Endothelial cell of umbilical vein (primary cell): ENCODE measurements around the gene ZNF70. TPM values are rescaled to one million over a fixed set of nuclear protein-coding genes. Genes with fewer than 3 reads are reported as not detected.
A peak's percentile ranks its signal among the peaks of the same experiment; 100 is the strongest.

Source experiments
- BruUV-seq: library from RNA; stranded (reverse); fragments of 400-500 nt; replicated peaks from 2 replicates; lab custom pipeline; 2021; lab: Mats Ljungman, UMichigan
- CTCF ChIA-PET: fragments of 300-600, 350-600 bp; sonication (Branson Sonifier 250); formaldehyde crosslinking; loops from one replicate; lab custom pipeline; 2021; ENCODE audit warnings: antibody characterized with exemption, inconsistent platforms; lab: Charles Lee
- POLR2A ChIA-PET: fragments of 300-600, 350-600 bp; sonication (Branson Sonifier 250); formaldehyde crosslinking; loops from one replicate; lab custom pipeline; 2021; ENCODE audit warnings: antibody characterized with exemption, inconsistent platforms; lab: Charles Lee
- DNase-seq: peaks from one replicate; pipeline ENCODE4 v3.0.0-alpha.2; 2011; ENCODE audit warnings: low read depth, low spot score
- FAIRE-seq: peaks from 2 replicates; lab custom pipeline; 2011; peaks lifted over from hg19 to GRCh38; lab: Jason Lieb, UNC
- H2AFZ ChIP-seq: 2 replicates; pipeline ENCODE4 v1.6.0; 2012; ENCODE audit warnings: low read depth, low read length, control low read depth, inconsistent platforms
- H3K27ac ChIP-seq: 2 replicates; pipeline ENCODE4 v1.5.1; 2011; ENCODE audit warnings: low read depth, mild to moderate bottlenecking, control low read depth, low read length, moderate library complexity; ENCODE audit not compliant: insufficient read depth
- H3K27me3 ChIP-seq, 2 experiments: 2 replicates each; pipeline versions ENCODE4 v1.6.0 to v1.6.1; 2011; ENCODE audit warnings: low read length in 2 of 2, mixed read lengths in 1 of 2; ENCODE audit not compliant: control insufficient read depth in 2 of 2, insufficient read depth in 2 of 2
- H3K36me3 ChIP-seq, 2 experiments: 2 replicates in 1 of 2; 3 replicates in 1 of 2; pipeline ENCODE4 v1.5.1; 2011; ENCODE audit warnings: low read length in 2 of 2, mild to moderate bottlenecking in 1 of 2, moderate library complexity in 1 of 2; ENCODE audit not compliant: control insufficient read depth in 2 of 2, insufficient read depth in 2 of 2; ENCODE audit errors: extremely low read depth in 1 of 2
- H3K4me1 ChIP-seq: 3 replicates; pipeline ENCODE4 v1.5.1; 2011; ENCODE audit warnings: mild to moderate bottlenecking, low read length; ENCODE audit not compliant: control insufficient read depth, insufficient read depth; ENCODE audit errors: extremely low read depth
- H3K4me2 ChIP-seq: 2 replicates; pipeline ENCODE4 v1.6.1; 2011; ENCODE audit warnings: low read length, control low read depth, mixed read lengths; ENCODE audit not compliant: insufficient read depth
- H3K4me3 ChIP-seq, 3 experiments: fragments of 200-600 bp in 1 of 3; sonication (generic), shearing (Covaris generic) in 1 of 3; replicated peaks in 1 of 3; 2 replicates each; pipeline ENCODE4 v1.5.1; 2011 to 2016; ENCODE audit warnings: control low read depth in 3 of 3, low read length in 3 of 3, mild to moderate bottlenecking in 2 of 3, inconsistent platforms in 1 of 3, low read depth in 1 of 3, moderate library complexity in 1 of 3; ENCODE audit not compliant: insufficient read depth in 1 of 3
- H3K79me2 ChIP-seq: 2 replicates; pipeline ENCODE4 v1.6.0; 2012; ENCODE audit warnings: low read length, inconsistent platforms; ENCODE audit not compliant: control insufficient read depth, insufficient read depth
- H3K9ac ChIP-seq: replicated peaks from 2 replicates; pipeline ENCODE3; 2011; ENCODE audit warnings: low read length, control low read depth; ENCODE audit not compliant: insufficient read depth; ENCODE audit errors: extremely low read depth
- H3K9me1 ChIP-seq: replicated peaks from 3 replicates; pipeline ENCODE4 v1.6.0; 2011; ENCODE audit warnings: mild to moderate bottlenecking, low read length; ENCODE audit not compliant: control insufficient read depth, insufficient read depth; ENCODE audit errors: extremely low read depth
- H3K9me3 ChIP-seq: replicated peaks from 2 replicates; pipeline ENCODE4 v1.5.1; 2012; ENCODE audit warnings: low read length, inconsistent platforms; ENCODE audit not compliant: control insufficient read depth, insufficient read depth
- H4K20me1 ChIP-seq: replicated peaks from 2 replicates; pipeline ENCODE3; 2011; ENCODE audit warnings: mild to moderate bottlenecking, low read length; ENCODE audit not compliant: control insufficient read depth, insufficient read depth; ENCODE audit errors: extremely low read depth
- EZH2 ChIP-seq: IDR thresholded peaks from 2 replicates; pipeline ENCODE4 v1.6.1; 2012; ENCODE audit warnings: borderline replicate concordance, low read depth, mild to moderate bottlenecking, moderate library complexity, low read length, inconsistent platforms; ENCODE audit not compliant: severe bottlenecking
- FOS ChIP-seq: IDR thresholded peaks from 2 replicates; pipeline ENCODE4 v1.6.1; 2011; ENCODE audit warnings: mild to moderate bottlenecking, low read length, moderate library complexity, borderline replicate concordance; ENCODE audit not compliant: insufficient read depth
- GATA2 ChIP-seq: IDR thresholded peaks from 2 replicates; pipeline ENCODE4 v1.7.0; 2011; ENCODE audit warnings: low read depth, mild to moderate bottlenecking, moderate library complexity, mixed read lengths, low read length; ENCODE audit not compliant: insufficient read length, insufficient read depth
- JUN ChIP-seq: IDR thresholded peaks from 2 replicates; pipeline ENCODE4 v1.6.1; 2011; ENCODE audit warnings: borderline replicate concordance, low read depth; ENCODE audit not compliant: insufficient read length, insufficient read depth
- MYC ChIP-seq: IDR thresholded peaks from one replicate; pipeline ENCODE4 v1.6.1; 2011; ENCODE audit warnings: mild to moderate bottlenecking, low read depth, low read length
- POLR2A ChIP-seq: IDR thresholded peaks from 2 replicates; pipeline ENCODE4 v1.6.1; 2012; ENCODE audit warnings: low read depth, mild to moderate bottlenecking, control low read depth, low read length
- POLR2AphosphoS5 ChIP-seq: IDR thresholded peaks from 2 replicates; pipeline ENCODE4 v1.6.1; 2012; ENCODE audit warnings: low read depth, mild to moderate bottlenecking, control low read depth, low read length, moderate library complexity; ENCODE audit not compliant: insufficient read depth
- dilution Hi-C: fragments of 300-500 bp; cut with MboI; formaldehyde crosslinking; loops from one replicate; pipeline ENCODE4 v1.15.0; 2019; ENCODE audit warnings: low sequenced_read_pairs; ENCODE audit not compliant: extremely low pct_ligation_motif_present
- intact Hi-C: fragments of 100-400 bp; cut with micrococcal nuclease; formaldehyde crosslinking; loops from one replicate; pipeline ENCODE4 v1.10.0; 2022
- polyA plus RNA-seq, 4 experiments: library from polyadenylated mRNA; depleted of rRNA in 3 of 4; stranded (reverse) in 3 of 4; unstranded in 1 of 4; fragments of >200 nt; gene quantifications; 2 replicates each; pipeline versions ENCODE4 v1.2.1 to v1.2.3, GENCODE V29; 2011 to 2012; ENCODE audit warnings: missing spikeins in 1 of 4
- total RNA-seq: library from RNA; stranded (reverse); gene quantifications from 2 replicates; pipeline ENCODE4 v1.2.3, GENCODE V29; 2021
- TF ChIP-seq, protein P1 (sequence below), 2 donors: IDR thresholded peaks; 1 replicate in 1 of 2; 2 replicates in 1 of 2; pipeline ENCODE4 v1.5.1; 2011; ENCODE audit warnings: low read length in 2 of 2, mild to moderate bottlenecking in 2 of 2, moderate library complexity in 2 of 2, control low read depth in 1 of 2, inconsistent platforms in 1 of 2, low read depth in 1 of 2; ENCODE audit not compliant: insufficient read depth in 1 of 2; ENCODE audit errors: extremely low read depth in 1 of 2
- TF ChIP-seq, protein P2 (sequence below): IDR thresholded peaks from 2 replicates; pipeline ENCODE4 v1.6.1; 2011; ENCODE audit not compliant: insufficient read depth, insufficient read length

Gene ZNF70
- total and polyA plus RNA-seq, 2 donors (not counting 3 experiments of a cell fraction or from before 2014, with no cell fraction given), result 1.9 to 6.2 TPM

DNA sequence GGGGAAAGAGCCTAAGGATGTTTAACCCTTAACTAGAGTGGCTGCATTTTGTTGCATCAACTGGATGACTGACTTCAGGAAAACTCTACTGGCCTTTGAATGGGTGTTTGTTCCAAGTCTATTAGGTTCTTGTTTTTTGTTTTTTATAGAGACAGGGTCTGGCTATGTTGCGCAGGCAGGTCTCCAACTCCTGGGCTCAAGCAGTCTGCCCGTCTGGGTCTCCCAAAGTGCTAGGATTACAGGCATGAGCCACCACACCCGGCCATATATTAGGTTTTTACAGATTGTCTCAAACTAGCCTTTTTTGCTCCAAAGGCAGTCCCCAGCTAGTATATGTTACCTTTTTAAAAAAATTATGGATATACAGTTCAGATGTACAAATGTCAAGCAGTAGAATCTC, 37.0 kb upstream of the ZNF70 start:
- Histone ChIP-seq H2AFZ (no peak overlapping the region), H3K9ac (peak overlapping the region; percentile 99), H3K4me1 (peaks cover 13% of the 10 kb centered on the region), H3K9me1 (no peaks in the 10 kb centered on the region), H3K27ac (no peak overlapping the region), H3K4me2 (peak overlapping the region; percentile 89), H3K79me2 (peaks cover 56% of the 10 kb centered on the region), H4K20me1 (peaks cover 2% of the 10 kb centered on the region), H3K36me3 (peaks cover 0 to 9% of the 10 kb centered on the region in 2 experiments), H3K9me3 (no peaks in the 10 kb centered on the region), H3K4me3 (peak overlapping the region; percentile 19 to 81 (median 78)), H3K27me3 (no peaks in the 10 kb centered on the region)
- POLR2A ChIA-PET, result no interaction called here
- FAIRE-seq (no peak), DNase-seq (no peak)
- dilution Hi-C loops (no loop called here), intact Hi-C loops (loop anchor here (1.0 to 5.0 kb wide), 2 partner anchors 17 to 49 kb away; partner anchors contain the start of gene DERL3)
- TSS peak; percentile 38 for BruUV-seq
- CTCF ChIA-PET, result interaction anchor here (1.1 to 3.5 kb wide), 5 partner anchors 15 to 61 kb away, joined by 3 to 15 read pairs (median 4); partner anchors contain the start of genes CHCHD10 and MMP11
- TF ChIP-seq MYC (no peak), GATA2 (no peak), JUN (no peak), EZH2 (no peak), FOS (no peak), POLR2AphosphoS5 (no peak), POLR2A (no peak)
- TF ChIP-seq, protein P1, sequence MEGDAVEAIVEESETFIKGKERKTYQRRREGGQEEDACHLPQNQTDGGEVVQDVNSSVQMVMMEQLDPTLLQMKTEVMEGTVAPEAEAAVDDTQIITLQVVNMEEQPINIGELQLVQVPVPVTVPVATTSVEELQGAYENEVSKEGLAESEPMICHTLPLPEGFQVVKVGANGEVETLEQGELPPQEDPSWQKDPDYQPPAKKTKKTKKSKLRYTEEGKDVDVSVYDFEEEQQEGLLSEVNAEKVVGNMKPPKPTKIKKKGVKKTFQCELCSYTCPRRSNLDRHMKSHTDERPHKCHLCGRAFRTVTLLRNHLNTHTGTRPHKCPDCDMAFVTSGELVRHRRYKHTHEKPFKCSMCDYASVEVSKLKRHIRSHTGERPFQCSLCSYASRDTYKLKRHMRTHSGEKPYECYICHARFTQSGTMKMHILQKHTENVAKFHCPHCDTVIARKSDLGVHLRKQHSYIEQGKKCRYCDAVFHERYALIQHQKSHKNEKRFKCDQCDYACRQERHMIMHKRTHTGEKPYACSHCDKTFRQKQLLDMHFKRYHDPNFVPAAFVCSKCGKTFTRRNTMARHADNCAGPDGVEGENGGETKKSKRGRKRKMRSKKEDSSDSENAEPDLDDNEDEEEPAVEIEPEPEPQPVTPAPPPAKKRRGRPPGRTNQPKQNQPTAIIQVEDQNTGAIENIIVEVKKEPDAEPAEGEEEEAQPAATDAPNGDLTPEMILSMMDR (IDR thresholded peaks at IDR 0.05; ENCODE audit: extremely low read depth in 1 of 2, insufficient read depth in 1 of 2, low read depth in 1 of 2, low read length in 2 of 2), result no peak
- TF ChIP-seq, protein P2, sequence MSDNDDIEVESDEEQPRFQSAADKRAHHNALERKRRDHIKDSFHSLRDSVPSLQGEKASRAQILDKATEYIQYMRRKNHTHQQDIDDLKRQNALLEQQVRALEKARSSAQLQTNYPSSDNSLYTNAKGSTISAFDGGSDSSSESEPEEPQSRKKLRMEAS, result no peak
